ENCODE measurements around the gene UAP1L1. TPM values are rescaled to one million over a fixed set of nuclear protein-coding genes. Genes with fewer than 3 reads are reported as not detected.

Gene UAP1L1
- total and polyA plus RNA-seq, 2 of the 8 experiments (the other 6 are each of a cell fraction or from before 2014, with no cell fraction given): 2.0 to 5.4 TPM

DNA sequence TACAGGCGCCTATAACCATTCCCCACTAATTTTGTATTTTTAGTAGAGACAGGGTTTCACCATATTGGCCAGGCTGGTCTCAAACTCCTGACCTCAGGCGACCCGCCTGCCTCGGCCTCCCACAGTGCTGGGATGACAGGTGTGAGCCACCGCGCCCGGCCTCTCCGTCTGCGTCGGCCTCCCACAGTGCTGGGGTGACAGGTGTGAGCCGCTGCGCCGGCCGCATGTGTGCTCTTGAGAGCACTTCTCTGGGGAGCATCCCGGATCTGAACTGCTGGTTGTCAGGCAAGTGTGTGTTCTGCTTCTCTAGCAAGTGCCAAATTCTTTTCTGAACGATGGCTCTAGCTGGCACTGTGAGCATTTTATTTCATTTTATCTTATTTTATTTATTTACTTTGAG lies 19.8 kb upstream of the UAP1L1 start:
- CTCF ChIA-PET (ENCODE audit: partially characterized antibody): interaction anchor here (2.6 to 8.6 kb wide), 3 partner anchors 11 to 28 kb away, joined by 17 to 156 read pairs (median 26); partner anchors contain the start of gene SAPCD2
- Histone ChIP-seq H2BK20ac (ENCODE audit: low read length) (no peak overlapping the region), H3K36me3 (ENCODE audit: control insufficient read depth in 2 of 4, insufficient read depth in 4 of 4, low read length in 3 of 4) (no peaks in the 10 kb centered on the region), H3K14ac (ENCODE audit: insufficient read length) (no peak overlapping the region), H4K5ac (ENCODE audit: insufficient read length, low read depth, low read length) (no peak overlapping the region), H3K79me2 (ENCODE audit: control insufficient read depth in 1 of 2, insufficient read depth in 2 of 2, low read length in 2 of 2) (no peaks in the 10 kb centered on the region), H3K9ac (replicated peaks in 1 of 4; ENCODE audit: extremely low read depth in 1 of 4, low read depth in 3 of 4, low read length in 3 of 4) (no peak overlapping the region), H3K23ac (ENCODE audit: insufficient read length) (no peak overlapping the region), H4K8ac (ENCODE audit: extremely low read depth, insufficient read depth, low read length) (no peak overlapping the region), H3K27me3 (replicated peaks in 1 of 4; ENCODE audit: control insufficient read depth in 3 of 4, extremely low read depth in 1 of 4, insufficient read depth in 3 of 4, low read length in 3 of 4) (peaks cover 10 to 32% (median 25%) of the 10 kb centered on the region in 4 experiments), H2AK5ac (ENCODE audit: low read depth, low read length) (no peak overlapping the region), H3K9me3 (ENCODE audit: insufficient read depth in 2 of 2, low read depth in 1 of 2, low read length in 1 of 2) (no peaks in the 10 kb centered on the region), H3K79me1 (ENCODE audit: low read depth, low read length) (no peaks in the 10 kb centered on the region), H3K4me3 (ENCODE audit: extremely low read depth in 1 of 4, insufficient read depth in 2 of 4, low read depth in 3 of 4, low read length in 4 of 4) (no peak overlapping the region), H2BK12ac (ENCODE audit: low read depth, low read length) (no peak overlapping the region), H3K18ac (ENCODE audit: extremely low read depth, low read length) (no peak overlapping the region), H2BK120ac (replicated peaks; ENCODE audit: low read depth, low read length) (no peak overlapping the region), H2BK15ac (ENCODE audit: low read length) (no peak overlapping the region), H4K91ac (replicated peaks; ENCODE audit: insufficient read length, low read length) (no peak overlapping the region), H3K27ac (ENCODE audit: low read depth, low read length) (no peak overlapping the region), H3K4me1 (replicated peaks in 1 of 4; ENCODE audit: control insufficient read depth in 3 of 4, insufficient read depth in 4 of 4, low read length in 3 of 4) (peaks cover 0 to 18% (median 11%) of the 10 kb centered on the region in 4 experiments; a peak in 5 of 7 replicates), H2BK5ac (ENCODE audit: low read depth, low read length) (no peak overlapping the region), H3K4me2 (ENCODE audit: insufficient read depth in 1 of 2, low read depth in 2 of 2, low read length in 2 of 2) (no peak overlapping the region), H3K4ac (replicated peaks; ENCODE audit: insufficient read length, low read depth, low read length) (no peak overlapping the region), H2AFZ (ENCODE audit: low read length) (no peak overlapping the region), H3K23me2 (ENCODE audit: low read depth, low read length) (peaks cover 9% of the 10 kb centered on the region; the same call in 1 of the 2 replicates), H4K20me1 (replicated peaks in 1 of 2; ENCODE audit: control insufficient read depth in 1 of 2, insufficient read depth in 2 of 2, low read length in 2 of 2) (no peaks in the 10 kb centered on the region), H3K56ac (replicated peaks; ENCODE audit: insufficient read length, low read depth, low read length) (no peak overlapping the region)
- FAIRE-seq (no peak), DNase-seq (ENCODE audit: low read depth in 1 of 2, low spot score in 2 of 2) (no peak)
- 85% methylated on average over 16 of the region's 16 CpGs; no CpG with 5 or more reads in 1 of the 2 experiments for WGBS, 2 experiments (ENCODE audit: extremely low coverage in 1 of 2, insufficient coverage in 1 of 2, insufficient read length in 1 of 2, insufficient replicate concordance in 2 of 2, low coverage in 1 of 2, low lambda C conversion rate in 2 of 2, missing lambda C conversion rate in 1 of 2)
- TF ChIP-seq JUN (IDR thresholded peaks at IDR 0.05; ENCODE audit: low read depth, low read length) (no peak), SRF (IDR thresholded peaks at IDR 0.05; ENCODE audit: low read depth, low read length) (no peak), JUND (IDR thresholded peaks at IDR 0.05; ENCODE audit: low read length) (no peak), TAF7 (optimal IDR thresholded peaks at IDR 0.05; ENCODE audit: borderline replicate concordance, low read depth, low read length) (no peak), BRCA1 (IDR thresholded peaks at IDR 0.05; ENCODE audit: low read depth, low read length) (no peak), HDAC6 (IDR thresholded peaks at IDR 0.05; ENCODE audit: low read depth, low read length) (no peak), MAFK (IDR thresholded peaks at IDR 0.05; ENCODE audit: low read depth, low read length) (no peak), RNF2 (IDR thresholded peaks at IDR 0.05; ENCODE audit: borderline replicate concordance, low read depth, low read length, missing control alignments, poor library complexity, severe bottlenecking) (no peak), KDM4A (IDR thresholded peaks at IDR 0.05; ENCODE audit: low read depth, low read length, severe bottlenecking) (no peak), CTBP2 (IDR thresholded peaks at IDR 0.05; ENCODE audit: borderline replicate concordance, insufficient read depth, insufficient read length, low read length) (no peak)
- POLR2A ChIA-PET (ENCODE audit: partially characterized antibody): no interaction called here
